GM23248 (cell line): Measurements from ENCODE around the gene CCL25. TPM values are rescaled to one million over a fixed set of nuclear protein-coding genes. Genes with fewer than 3 reads are reported as not detected.

Experiments
- DNase-seq: peaks from one replicate; pipeline ENCODE4 v3.0.0-alpha.2; 2015
- H2AFZ ChIP-seq: fragments of 200-600 bp; sonication (generic); 2 replicates; pipeline ENCODE4 v1.6.1; 2016; ENCODE audit warnings: antibody characterized with exemption
- H3F3A ChIP-seq: fragments of 200-600 bp; sonication (generic); 2 replicates; pipeline ENCODE4 v1.6.1; 2016; ENCODE audit warnings: mild to moderate bottlenecking, antibody characterized with exemption, mixed run types; ENCODE audit not compliant: insufficient read depth
- H3K27ac ChIP-seq: fragments of 200-600 bp; sonication (generic); 2 replicates; pipeline ENCODE4 v1.5.1; 2016; ENCODE audit warnings: mild to moderate bottlenecking
- H3K27me3 ChIP-seq: fragments of 200-600 bp; sonication (generic); replicated peaks from 2 replicates; pipeline ENCODE4 v1.6.1; 2016; ENCODE audit warnings: mild to moderate bottlenecking; ENCODE audit not compliant: insufficient read depth
- H3K36me3 ChIP-seq: fragments of 200-600 bp; sonication (generic); 2 replicates; pipeline ENCODE4 v1.6.1; 2016; ENCODE audit warnings: low read depth, mild to moderate bottlenecking
- H3K4me1 ChIP-seq: fragments of 200-600 bp; sonication (generic); 2 replicates; pipeline ENCODE4 v1.6.1; 2016; ENCODE audit warnings: mild to moderate bottlenecking; ENCODE audit not compliant: insufficient read depth
- H3K4me2 ChIP-seq: fragments of 200-600 bp; sonication (generic); one replicate; pipeline ENCODE4 v1.6.1; 2016; ENCODE audit warnings: mild to moderate bottlenecking; ENCODE audit not compliant: unreplicated experiment
- H3K4me3 ChIP-seq: fragments of 200-600 bp; sonication (generic); 2 replicates; pipeline ENCODE4 v1.5.1; 2016; ENCODE audit warnings: mild to moderate bottlenecking
- H3K79me2 ChIP-seq: fragments of 200-600 bp; sonication (generic); 2 replicates; pipeline ENCODE4 v1.6.1; 2016; ENCODE audit warnings: mild to moderate bottlenecking; ENCODE audit not compliant: insufficient read depth
- H3K9ac ChIP-seq: fragments of 200-600 bp; sonication (generic); 2 replicates; pipeline ENCODE4 v1.6.1; 2016; ENCODE audit warnings: mild to moderate bottlenecking
- H3K9me2 ChIP-seq: fragments of 200-600 bp; sonication (generic); 2 replicates; pipeline ENCODE4 v1.6.1; 2016; ENCODE audit warnings: mixed run types, mild to moderate bottlenecking, moderate library complexity; ENCODE audit not compliant: insufficient read depth
- H3K9me3 ChIP-seq: fragments of 200-600 bp; sonication (generic); one replicate; pipeline ENCODE4 v1.6.1; 2017; ENCODE audit warnings: low read depth
- H4K20me1 ChIP-seq: fragments of 200-600 bp; sonication (generic); 2 replicates; pipeline ENCODE4 v1.6.0; 2016; ENCODE audit not compliant: insufficient read depth
- EZH2 ChIP-seq: fragments of 200-600 bp; sonication (generic); IDR thresholded peaks from 2 replicates; pipeline ENCODE4 v1.6.1; 2018; ENCODE audit warnings: antibody characterized with exemption, mild to moderate bottlenecking; ENCODE audit not compliant: insufficient read depth, poor library complexity, severe bottlenecking
- EZH2phosphoT487 ChIP-seq: fragments of 200-600 bp; sonication (generic); IDR thresholded peaks from 2 replicates; pipeline ENCODE4 v1.6.1; 2018; ENCODE audit warnings: antibody characterized with exemption, moderate library complexity, mild to moderate bottlenecking, low read depth; ENCODE audit not compliant: insufficient read depth
- WGBS, 2 experiments: methylation state at CpG; one replicate each; pipeline ENCODE4 v1.1.6; 2015 to 2017; ENCODE audit warnings: low lambda C conversion rate in 2 of 2, low coverage in 1 of 2; ENCODE audit errors: missing lambda C conversion rate in 2 of 2; 5-methylcytosine and 5-hydroxymethylcytosine counted together
- in situ Hi-C: fragments of 300-500 bp; cut with MboI; formaldehyde crosslinking; loops from 2 replicates; pipeline ENCODE4 v1.15.0; 2020
- polyA plus RNA-seq: library from polyadenylated mRNA; unstranded; fragments of >200 nt; fragmentation: Nextera tagmentation; extraction: Ambion mirVana; gene quantifications from 2 replicates; pipeline ENCODE4 v1.2.1, GENCODE V29; 2016
- total RNA-seq: library from RNA; depleted of rRNA; stranded (reverse); fragments of >200 nt; shearing (Covaris generic); gene quantifications from 2 replicates; pipeline ENCODE4 v1.2.3, GENCODE V29; 2014

CCL25 gene
- total and polyA plus RNA-seq, 2 experiments from 2014 or later = not detected

GRCh38 chr19:8071912-8072311 lies 19.4 kb downstream of the CCL25 start:
- Histone ChIP-seq H3K9ac (no peak overlapping the region), H3K36me3 (no peaks in the 10 kb centered on the region), H3K79me2 (no peaks in the 10 kb centered on the region), H3K9me3 (no peaks in the 10 kb centered on the region), H2AFZ (no peak overlapping the region), H4K20me1 (no peaks in the 10 kb centered on the region), H3K4me2 (no peak overlapping the region), H3K27ac (no peak overlapping the region), H3F3A (no peaks in the 10 kb centered on the region), H3K4me1 (no peaks in the 10 kb centered on the region), H3K27me3 (no peaks in the 10 kb centered on the region), H3K4me3 (no peak overlapping the region), H3K9me2 (no peaks in the 10 kb centered on the region)
- TF ChIP-seq EZH2 (no peak), EZH2phosphoT487 (no peak)
- 51 to 54% methylated on average over 15 of the region's 15 CpGs for WGBS, 2 experiments
- DNase-seq = no peak
- in situ Hi-C loops = no loop called here

- H3K27ac ChIP-seq = no peak overlapping the region
- H2AFZ ChIP-seq = no peak overlapping the region
- H3K36me3 ChIP-seq = no peaks in the 10 kb centered on the region
- no peak overlapping the region for H3K4me3 ChIP-seq
- H3K79me2 ChIP-seq = no peaks in the 10 kb centered on the region
- in situ Hi-C loops = no loop called here
- no peaks in the 10 kb centered on the region for H3K4me1 ChIP-seq
- no peaks in the 10 kb centered on the region for H3K9me3 ChIP-seq
- TF ChIP-seq EZH2phosphoT487 = no peak
- no peaks in the 10 kb centered on the region for H3F3A ChIP-seq
- H4K20me1 ChIP-seq = no peaks in the 10 kb centered on the region
- no peaks in the 10 kb centered on the region for H3K27me3 ChIP-seq
- no peak for DNase-seq
- no peak overlapping the region for H3K4me2 ChIP-seq
- WGBS, 2 experiments = 20 to 21% methylated on average over 1 of the region's 1 CpG
- H3K9ac ChIP-seq = no peak overlapping the region
- H3K9me2 ChIP-seq = no peaks in the 10 kb centered on the region
These were observed 21.9 kb downstream of the CCL25 start for GRCh38 chr19:8074501-8074900.

- no peaks in the 10 kb centered on the region for H3F3A ChIP-seq
- H3K9ac ChIP-seq = no peak overlapping the region
- no peak overlapping the region for H3K4me3 ChIP-seq
- H3K4me1 ChIP-seq = no peaks in the 10 kb centered on the region
- peak; percentile 19 for DNase-seq
- no peak overlapping the region for H3K27ac ChIP-seq
- in situ Hi-C loops = no loop called here
- H4K20me1 ChIP-seq = no peaks in the 10 kb centered on the region
- TF ChIP-seq EZH2phosphoT487 (no peak), EZH2 (no peak)
- no peak overlapping the region for H2AFZ ChIP-seq
- H3K36me3 ChIP-seq = no peaks in the 10 kb centered on the region
- no peaks in the 10 kb centered on the region for H3K27me3 ChIP-seq
- H3K9me3 ChIP-seq = no peaks in the 10 kb centered on the region
- no peaks in the 10 kb centered on the region for H3K79me2 ChIP-seq
- 55 to 62% methylated on average over 13 of the region's 13 CpGs for WGBS, 2 experiments
- H3K9me2 ChIP-seq = no peaks in the 10 kb centered on the region
- no peak overlapping the region for H3K4me2 ChIP-seq
These were observed 22.9 kb downstream of the CCL25 start for GRCh38 chr19:8075158-8076074.

- TF ChIP-seq EZH2 (no peak), EZH2phosphoT487 (no peak)
- H3K4me3 ChIP-seq = no peak overlapping the region
- H3K27ac ChIP-seq = no peak overlapping the region
- H3K9me2 ChIP-seq = no peaks in the 10 kb centered on the region
- H4K20me1 ChIP-seq = no peaks in the 10 kb centered on the region
- H3K4me1 ChIP-seq = no peaks in the 10 kb centered on the region
- 54 to 60% methylated on average over 6 of the region's 6 CpGs for WGBS, 2 experiments
- no peaks in the 10 kb centered on the region for H3K9me3 ChIP-seq
- in situ Hi-C loops = no loop called here
- no peaks in the 10 kb centered on the region for H3F3A ChIP-seq
- DNase-seq = no peak
- H3K79me2 ChIP-seq = no peaks in the 10 kb centered on the region
- no peak overlapping the region for H2AFZ ChIP-seq
- no peaks in the 10 kb centered on the region for H3K27me3 ChIP-seq
- H3K9ac ChIP-seq = no peak overlapping the region
- H3K36me3 ChIP-seq = no peaks in the 10 kb centered on the region
- no peak overlapping the region for H3K4me2 ChIP-seq
These were observed 27.4 kb downstream of the CCL25 start for GRCh38 chr19:8079988-8080387.
